Caco-2 (cell line): ENCODE results near the gene ABCB8. TPM values are rescaled to one million over a fixed set of nuclear protein-coding genes. Genes with fewer than 3 reads are reported as not detected.

Experiments used
- BruUV-seq: library from RNA; stranded (reverse); fragments of 400-500 nt; replicated peaks from 2 replicates; lab custom pipeline; 2021; lab: Mats Ljungman, UMichigan
- CTCF ChIA-PET: fragments of 300-600 bp; sonication (Branson Sonifier 250); formaldehyde crosslinking; loops from one replicate; lab custom pipeline; 2022; ENCODE audit warnings: antibody characterized with exemption; lab: Charles Lee
- POLR2A ChIA-PET: fragments of 300-600 bp; sonication (Branson Sonifier 250); formaldehyde crosslinking; loops from one replicate; lab custom pipeline; 2022; ENCODE audit warnings: antibody characterized with exemption; lab: Charles Lee
- DNase-seq, 2 experiments: peaks; one replicate each; pipeline versions ENCODE4 v3.0.0 to v3.0.0-alpha.2; 2020 to 2022
- H3K27me3 ChIP-seq: replicated peaks from 2 replicates; pipeline ENCODE4 v1.6.0; 2011; ENCODE audit warnings: low read length; ENCODE audit not compliant: control insufficient read depth, insufficient read depth
- H3K36me3 ChIP-seq: 2 replicates; pipeline ENCODE4 v1.5.1; 2011; ENCODE audit warnings: low read length; ENCODE audit not compliant: control insufficient read depth, insufficient read depth
- H3K4me1 ChIP-seq: fragments of 250-450 bp; sonication (Bioruptor Pico); 2 replicates; pipeline ENCODE4 v1.5.1; 2020; ENCODE audit warnings: mild to moderate bottlenecking
- H3K4me3 ChIP-seq: 2 replicates; pipeline ENCODE4 v1.5.1; 2011; ENCODE audit warnings: low read depth, mild to moderate bottlenecking, control low read depth, low read length
- H3K9me3 ChIP-seq: fragments of 250-450 bp; sonication (Bioruptor Pico); 2 replicates; pipeline ENCODE4 v1.5.1; 2020; ENCODE audit warnings: mild to moderate bottlenecking, moderate library complexity
- H3K27ac Mint-ChIP-seq: one replicate; pipeline ENCODE4 v1.8.0; 2022; ENCODE audit warnings: mixed read lengths; ENCODE audit not compliant: unreplicated experiment
- H3K27me3 Mint-ChIP-seq: one replicate; pipeline ENCODE4 v1.8.0; 2022; ENCODE audit warnings: mixed read lengths; ENCODE audit not compliant: insufficient read depth, unreplicated experiment
- H3K36me3 Mint-ChIP-seq: one replicate; pipeline ENCODE4 v1.8.0; 2022; ENCODE audit warnings: mild to moderate bottlenecking, mixed read lengths; ENCODE audit not compliant: insufficient read depth, unreplicated experiment
- H3K4me1 Mint-ChIP-seq: one replicate; pipeline ENCODE4 v1.8.0; 2022; ENCODE audit warnings: low read depth, mixed read lengths; ENCODE audit not compliant: unreplicated experiment
- H3K4me3 Mint-ChIP-seq: one replicate; pipeline ENCODE4 v1.8.0; 2022; ENCODE audit warnings: mild to moderate bottlenecking, moderate library complexity, mixed read lengths; ENCODE audit not compliant: unreplicated experiment
- H3K9me3 Mint-ChIP-seq: one replicate; pipeline ENCODE4 v1.8.0; 2022; ENCODE audit warnings: mixed read lengths; ENCODE audit not compliant: unreplicated experiment
- CTCF ChIP-seq, 2 experiments: fragments of 200-600 bp in 1 of 2; IDR thresholded peaks; 1 replicate in 1 of 2; 2 replicates in 1 of 2; pipeline versions ENCODE4 v1.5.1 to v1.8.0; 2011 to 2022; ENCODE audit warnings: antibody characterized with exemption in 1 of 2, control low read depth in 1 of 2, inconsistent platforms in 1 of 2, low read depth in 1 of 2, low read length in 1 of 2, mild to moderate bottlenecking in 1 of 2, moderate library complexity in 1 of 2; ENCODE audit not compliant: insufficient read depth in 1 of 2, severe bottlenecking in 1 of 2, unreplicated experiment in 1 of 2
- intact Hi-C: fragments of 100-400 bp; cut with micrococcal nuclease; formaldehyde crosslinking; loops from one replicate; pipeline ENCODE4 v1.10.0; 2022; ENCODE audit not compliant: unreplicated experiment
- total RNA-seq: library from RNA; stranded (reverse); gene quantifications from 2 replicates; pipeline ENCODE4 v1.2.3, GENCODE V29; 2022

The ABCB8 gene
- total RNA-seq, 1 experiment from 2014 or later: 30.8 TPM

- no TSS peak for BruUV-seq
Observed at GRCh38 chr7:151068069-151068773, 40.0 kb downstream of the ABCB8 start.

GRCh38 chr7:151069841-151070573 lies 41.8 kb downstream of the ABCB8 start:
- Histone ChIP-seq H3K4me3 (no peak overlapping the region), H3K9me3 (no peaks in the 10 kb centered on the region), H3K27me3 (no peaks in the 10 kb centered on the region), H3K4me1 (peaks cover 18% of the 10 kb centered on the region), H3K36me3 (peaks cover 3% of the 10 kb centered on the region)
- Mint-ChIP-seq H3K4me1 (no peaks in the 10 kb centered on the region), H3K27me3 (no peaks in the 10 kb centered on the region), H3K4me3 (no peak overlapping the region), H3K9me3 (no peaks in the 10 kb centered on the region), H3K36me3 (peaks cover 91% of the 10 kb centered on the region), H3K27ac (no peak overlapping the region)
- intact Hi-C loops: no loop called here
- no TSS peak for BruUV-seq
- CTCF ChIA-PET: no interaction called here
- no peak for TF ChIP-seq CTCF (IDR thresholded peaks at IDR 0.05; ENCODE audit: insufficient read depth in 1 of 2, low read depth in 1 of 2, low read length in 1 of 2, severe bottlenecking in 1 of 2, unreplicated experiment in 1 of 2)
- no peak for DNase-seq
- POLR2A ChIA-PET: no interaction called here

More at GRCh38 chr7:151068069-151068773, 40.0 kb downstream of the ABCB8 start:
- Histone ChIP-seq H3K9me3 (no peaks in the 10 kb centered on the region), H3K27me3 (no peaks in the 10 kb centered on the region), H3K4me3 (no peak overlapping the region), H3K4me1 (peaks cover 25% of the 10 kb centered on the region), H3K36me3 (peaks cover 6% of the 10 kb centered on the region)
- Mint-ChIP-seq H3K27me3 (no peaks in the 10 kb centered on the region), H3K4me1 (no peaks in the 10 kb centered on the region), H3K36me3 (peaks cover 85% of the 10 kb centered on the region), H3K4me3 (peak overlapping the region; percentile 39), H3K9me3 (no peaks in the 10 kb centered on the region), H3K27ac (peak overlapping the region; percentile 80)
- no peak for DNase-seq
- intact Hi-C loops: no loop called here
- TF ChIP-seq CTCF (IDR thresholded peaks at IDR 0.05; ENCODE audit: insufficient read depth in 1 of 2, low read depth in 1 of 2, low read length in 1 of 2, severe bottlenecking in 1 of 2, unreplicated experiment in 1 of 2): no peak
- POLR2A ChIA-PET: interaction anchor here (0.5 to 1.9 kb wide), 4 partner anchors 9 to 90 kb away, joined by 3 to 10 read pairs (median 5); partner anchors contain the start of gene FASTK
- CTCF ChIA-PET: interaction anchor here (1.3 kb wide), 1 partner anchor 40 kb away, joined by 4 read pairs; the partner anchor contains the start of gene ABCB8

GRCh38 chr7:151070574-151070960 lies 42.3 kb downstream of the ABCB8 start:
- no peaks in the 10 kb centered on the region for H3K27me3 Mint-ChIP-seq
- no peaks in the 10 kb centered on the region for H3K9me3 Mint-ChIP-seq
- ChIA-PET CTCF (no interaction called here), POLR2A (interaction anchor here (1.2 kb wide), 1 partner anchor 8 kb away, joined by 3 read pairs; no protein-coding TSS in a partner anchor)
- H3K36me3 Mint-ChIP-seq: peaks cover 92% of the 10 kb centered on the region
- no peak for TF ChIP-seq CTCF (IDR thresholded peaks at IDR 0.05; ENCODE audit: insufficient read depth in 1 of 2, low read depth in 1 of 2, low read length in 1 of 2, severe bottlenecking in 1 of 2, unreplicated experiment in 1 of 2)
- Histone ChIP-seq H3K4me3 (no peak overlapping the region), H3K9me3 (no peaks in the 10 kb centered on the region), H3K4me1 (peaks cover 18% of the 10 kb centered on the region), H3K27me3 (no peaks in the 10 kb centered on the region), H3K36me3 (peaks cover 3% of the 10 kb centered on the region)
- no peaks in the 10 kb centered on the region for H3K4me1 Mint-ChIP-seq
- BruUV-seq: TSS peak; percentile 3
- DNase-seq: no peak
- intact Hi-C loops: no loop called here
- no peak overlapping the region for H3K4me3 Mint-ChIP-seq
- no peak overlapping the region for H3K27ac Mint-ChIP-seq
